ENCODE results near the gene TBPL2. TPM values are rescaled to one million over a fixed set of nuclear protein-coding genes. Genes with fewer than 3 reads are reported as not detected.
A peak's percentile ranks its signal among the peaks of the same experiment; 100 is the strongest.

TBPL2 gene
- total RNA-seq, 1 donor from 2014 or later, result not detected

DNA sequence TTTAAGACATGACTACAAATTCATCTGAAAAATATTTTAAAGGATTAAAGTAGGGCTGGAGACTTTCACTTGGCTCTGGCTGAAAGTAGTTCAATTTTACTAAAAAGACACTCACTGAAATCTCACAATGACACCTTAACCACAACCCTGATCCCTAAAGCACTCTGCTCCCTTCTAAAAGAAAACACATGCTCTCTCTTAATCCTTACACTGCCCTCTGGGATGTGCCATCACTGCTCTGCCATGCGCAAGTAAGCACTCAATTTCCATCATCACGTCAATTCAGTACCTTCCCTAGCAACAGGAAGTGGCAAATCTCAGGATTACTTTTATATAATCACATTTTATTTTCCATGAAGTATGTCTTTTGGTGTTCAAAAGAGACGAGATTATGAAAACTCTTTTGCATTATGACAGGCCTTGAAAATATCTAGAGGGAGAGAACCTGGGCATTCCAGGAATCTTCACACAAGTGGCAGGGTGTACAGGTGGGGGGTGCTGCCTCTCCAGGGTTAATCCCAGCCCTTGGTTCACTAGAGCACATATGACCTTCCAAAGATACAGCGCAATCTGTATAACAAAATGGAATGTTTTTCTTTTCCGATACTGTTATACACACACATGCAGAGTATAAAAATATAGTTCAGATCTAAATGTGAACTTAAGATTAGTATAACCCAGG, 36.1 kb downstream of the TBPL2 start:
- no peak for DNase-seq (ENCODE audit: low spot score)
- Mint-ChIP-seq H3K9me3 (ENCODE audit: low read depth) (no peaks in the 10 kb centered on the region), H3K4me3 (ENCODE audit: unreplicated experiment) (no peak overlapping the region), H3K4me1 (ENCODE audit: low read depth) (peaks cover 16% of the 10 kb centered on the region), H3K36me3 (ENCODE audit: low read depth) (no peaks in the 10 kb centered on the region), H3K27me3 (ENCODE audit: low read depth) (no peaks in the 10 kb centered on the region), H3K27ac (ENCODE audit: unreplicated experiment) (no peak overlapping the region)
- TF ChIP-seq, protein P1, sequence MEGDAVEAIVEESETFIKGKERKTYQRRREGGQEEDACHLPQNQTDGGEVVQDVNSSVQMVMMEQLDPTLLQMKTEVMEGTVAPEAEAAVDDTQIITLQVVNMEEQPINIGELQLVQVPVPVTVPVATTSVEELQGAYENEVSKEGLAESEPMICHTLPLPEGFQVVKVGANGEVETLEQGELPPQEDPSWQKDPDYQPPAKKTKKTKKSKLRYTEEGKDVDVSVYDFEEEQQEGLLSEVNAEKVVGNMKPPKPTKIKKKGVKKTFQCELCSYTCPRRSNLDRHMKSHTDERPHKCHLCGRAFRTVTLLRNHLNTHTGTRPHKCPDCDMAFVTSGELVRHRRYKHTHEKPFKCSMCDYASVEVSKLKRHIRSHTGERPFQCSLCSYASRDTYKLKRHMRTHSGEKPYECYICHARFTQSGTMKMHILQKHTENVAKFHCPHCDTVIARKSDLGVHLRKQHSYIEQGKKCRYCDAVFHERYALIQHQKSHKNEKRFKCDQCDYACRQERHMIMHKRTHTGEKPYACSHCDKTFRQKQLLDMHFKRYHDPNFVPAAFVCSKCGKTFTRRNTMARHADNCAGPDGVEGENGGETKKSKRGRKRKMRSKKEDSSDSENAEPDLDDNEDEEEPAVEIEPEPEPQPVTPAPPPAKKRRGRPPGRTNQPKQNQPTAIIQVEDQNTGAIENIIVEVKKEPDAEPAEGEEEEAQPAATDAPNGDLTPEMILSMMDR (IDR thresholded peaks at IDR 0.05), result no peak

- TF ChIP-seq, protein P1 (IDR thresholded peaks at IDR 0.05), result no peak
- Mint-ChIP-seq H3K27me3 (ENCODE audit: low read depth) (no peaks in the 10 kb centered on the region), H3K4me3 (ENCODE audit: unreplicated experiment) (no peak overlapping the region), H3K9me3 (ENCODE audit: low read depth) (no peaks in the 10 kb centered on the region), H3K4me1 (ENCODE audit: low read depth) (peaks cover 21% of the 10 kb centered on the region), H3K36me3 (ENCODE audit: low read depth) (no peaks in the 10 kb centered on the region), H3K27ac (ENCODE audit: unreplicated experiment) (no peak overlapping the region)
- DNase-seq (ENCODE audit: low spot score), result no peak
Observed at GRCh38 chr14:55401751-55402150, 38.7 kb downstream of the TBPL2 start.

GRCh38 chr14:55399852-55400251, 40.6 kb downstream of the TBPL2 start:
- TF ChIP-seq, protein P1 (IDR thresholded peaks at IDR 0.05), result no peak
- H3K9me3 Mint-ChIP-seq (ENCODE audit: low read depth), result no peaks in the 10 kb centered on the region
- peaks cover 21% of the 10 kb centered on the region for H3K4me1 Mint-ChIP-seq (ENCODE audit: low read depth)
- no peak overlapping the region for H3K4me3 Mint-ChIP-seq (ENCODE audit: unreplicated experiment)
- DNase-seq (ENCODE audit: low spot score), result no peak
- peak overlapping the region; percentile 64 for H3K27ac Mint-ChIP-seq (ENCODE audit: unreplicated experiment)
- H3K36me3 Mint-ChIP-seq (ENCODE audit: low read depth), result peaks cover 7% of the 10 kb centered on the region
- no peaks in the 10 kb centered on the region for H3K27me3 Mint-ChIP-seq (ENCODE audit: low read depth)

DNA sequence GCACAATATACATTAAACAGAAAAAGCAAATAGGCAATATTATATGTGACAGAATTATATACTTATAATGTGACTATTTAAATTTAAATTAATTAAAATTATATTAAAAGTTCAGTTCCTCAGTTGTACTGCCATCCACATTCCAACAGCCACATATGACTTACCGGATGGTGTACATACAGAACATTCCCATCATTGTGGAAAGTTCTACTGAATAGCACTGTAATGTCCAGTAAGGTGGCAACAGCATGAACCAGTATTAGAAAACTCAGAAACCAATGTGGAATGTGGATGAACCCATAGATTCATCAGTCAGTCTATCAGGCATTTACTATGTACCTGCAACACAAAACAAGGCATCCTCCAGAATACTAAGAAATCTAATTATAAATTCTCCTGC, 41.2 kb downstream of the TBPL2 start:
- Mint-ChIP-seq H3K4me1 (ENCODE audit: low read depth) (peaks cover 21% of the 10 kb centered on the region), H3K27me3 (ENCODE audit: low read depth) (no peaks in the 10 kb centered on the region), H3K4me3 (ENCODE audit: unreplicated experiment) (no peak overlapping the region), H3K9me3 (ENCODE audit: low read depth) (no peaks in the 10 kb centered on the region), H3K27ac (ENCODE audit: unreplicated experiment) (peak overlapping the region; percentile 87), H3K36me3 (ENCODE audit: low read depth) (peaks cover 8% of the 10 kb centered on the region)
- TF ChIP-seq, protein P1 (IDR thresholded peaks at IDR 0.05), result no peak
- no peak for DNase-seq (ENCODE audit: low spot score)

DNA sequence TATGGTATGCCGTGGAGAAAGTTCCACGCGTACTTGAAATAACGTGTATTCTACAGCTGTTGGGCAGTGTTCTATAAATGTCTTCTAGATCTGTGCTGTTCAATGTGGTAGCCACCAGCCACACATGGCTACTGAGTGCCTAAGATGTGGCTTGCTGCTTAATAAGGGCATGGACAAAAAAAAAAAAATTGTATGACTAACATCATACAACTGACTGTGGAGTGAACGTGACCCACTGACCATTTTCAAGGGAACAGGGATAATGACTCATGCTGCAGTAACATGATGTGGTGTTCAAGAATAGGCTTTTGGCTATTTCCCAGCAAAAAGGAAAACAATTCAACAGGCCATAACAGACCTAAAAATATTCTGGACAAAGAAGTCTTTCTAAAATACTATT, 41.7 kb downstream of the TBPL2 start:
- Mint-ChIP-seq H3K4me3 (ENCODE audit: unreplicated experiment) (no peak overlapping the region), H3K36me3 (ENCODE audit: low read depth) (peaks cover 8% of the 10 kb centered on the region), H3K4me1 (ENCODE audit: low read depth) (peaks cover 21% of the 10 kb centered on the region), H3K27me3 (ENCODE audit: low read depth) (no peaks in the 10 kb centered on the region), H3K27ac (ENCODE audit: unreplicated experiment) (peak overlapping the region; percentile 87), H3K9me3 (ENCODE audit: low read depth) (no peaks in the 10 kb centered on the region)
- DNase-seq (ENCODE audit: low spot score), result no peak
- TF ChIP-seq, protein P1 (IDR thresholded peaks at IDR 0.05), result no peak
